ENCODE results near the gene CAPN5. TPM values are rescaled to one million over a fixed set of nuclear protein-coding genes. Genes with fewer than 3 reads are reported as not detected.

CAPN5 gene
- total RNA-seq, 1 experiment from 2014 or later, result 22.3 TPM

DNA sequence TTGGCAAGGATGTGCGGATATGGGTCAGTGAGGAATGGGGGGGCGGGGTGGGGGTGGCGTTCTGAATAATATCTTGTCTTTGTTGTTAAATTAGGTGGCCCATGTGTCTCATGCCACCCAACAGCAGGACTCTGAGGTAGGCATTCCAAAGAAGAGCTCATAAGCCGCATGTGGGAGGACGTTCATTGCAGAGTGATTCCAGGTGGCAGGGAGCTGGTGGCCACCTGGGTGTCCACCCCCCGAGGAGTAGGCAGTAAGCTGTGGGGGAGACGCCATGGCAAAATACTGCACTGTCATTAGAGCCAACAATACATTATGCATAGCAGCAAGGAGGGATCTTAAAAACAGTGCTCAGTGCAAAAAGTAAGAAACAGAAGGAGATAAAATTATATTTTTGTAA is 14.3 kb upstream of the CAPN5 start:
- CTCF ChIA-PET, result interaction anchor here (0.8 kb wide), 1 partner anchor 39 kb away, joined by 4 read pairs; no protein-coding TSS in a partner anchor
- no TSS peak for BruUV-seq (replicated peaks)
- no peak for DNase-seq
- intact Hi-C loops (cut with micrococcal nuclease; ENCODE audit: unreplicated experiment), result no loop called here
- no peaks in the 10 kb centered on the region for H3K36me3 Mint-ChIP-seq (ENCODE audit: insufficient read depth, unreplicated experiment)
- no peak overlapping the region for H3K27ac Mint-ChIP-seq (ENCODE audit: unreplicated experiment)
- TF ChIP-seq, protein P1, sequence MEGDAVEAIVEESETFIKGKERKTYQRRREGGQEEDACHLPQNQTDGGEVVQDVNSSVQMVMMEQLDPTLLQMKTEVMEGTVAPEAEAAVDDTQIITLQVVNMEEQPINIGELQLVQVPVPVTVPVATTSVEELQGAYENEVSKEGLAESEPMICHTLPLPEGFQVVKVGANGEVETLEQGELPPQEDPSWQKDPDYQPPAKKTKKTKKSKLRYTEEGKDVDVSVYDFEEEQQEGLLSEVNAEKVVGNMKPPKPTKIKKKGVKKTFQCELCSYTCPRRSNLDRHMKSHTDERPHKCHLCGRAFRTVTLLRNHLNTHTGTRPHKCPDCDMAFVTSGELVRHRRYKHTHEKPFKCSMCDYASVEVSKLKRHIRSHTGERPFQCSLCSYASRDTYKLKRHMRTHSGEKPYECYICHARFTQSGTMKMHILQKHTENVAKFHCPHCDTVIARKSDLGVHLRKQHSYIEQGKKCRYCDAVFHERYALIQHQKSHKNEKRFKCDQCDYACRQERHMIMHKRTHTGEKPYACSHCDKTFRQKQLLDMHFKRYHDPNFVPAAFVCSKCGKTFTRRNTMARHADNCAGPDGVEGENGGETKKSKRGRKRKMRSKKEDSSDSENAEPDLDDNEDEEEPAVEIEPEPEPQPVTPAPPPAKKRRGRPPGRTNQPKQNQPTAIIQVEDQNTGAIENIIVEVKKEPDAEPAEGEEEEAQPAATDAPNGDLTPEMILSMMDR (IDR thresholded peaks at IDR 0.05; ENCODE audit: unreplicated experiment), result no peak
- no peaks in the 10 kb centered on the region for H3K27me3 Mint-ChIP-seq (ENCODE audit: unreplicated experiment)
- H3K9me3 Mint-ChIP-seq (ENCODE audit: low read depth, unreplicated experiment), result no peaks in the 10 kb centered on the region
- H3K4me1 Mint-ChIP-seq (ENCODE audit: low read depth, unreplicated experiment), result no peaks in the 10 kb centered on the region
- H3K4me3 Mint-ChIP-seq (ENCODE audit: low read depth, unreplicated experiment), result no peak overlapping the region

DNA sequence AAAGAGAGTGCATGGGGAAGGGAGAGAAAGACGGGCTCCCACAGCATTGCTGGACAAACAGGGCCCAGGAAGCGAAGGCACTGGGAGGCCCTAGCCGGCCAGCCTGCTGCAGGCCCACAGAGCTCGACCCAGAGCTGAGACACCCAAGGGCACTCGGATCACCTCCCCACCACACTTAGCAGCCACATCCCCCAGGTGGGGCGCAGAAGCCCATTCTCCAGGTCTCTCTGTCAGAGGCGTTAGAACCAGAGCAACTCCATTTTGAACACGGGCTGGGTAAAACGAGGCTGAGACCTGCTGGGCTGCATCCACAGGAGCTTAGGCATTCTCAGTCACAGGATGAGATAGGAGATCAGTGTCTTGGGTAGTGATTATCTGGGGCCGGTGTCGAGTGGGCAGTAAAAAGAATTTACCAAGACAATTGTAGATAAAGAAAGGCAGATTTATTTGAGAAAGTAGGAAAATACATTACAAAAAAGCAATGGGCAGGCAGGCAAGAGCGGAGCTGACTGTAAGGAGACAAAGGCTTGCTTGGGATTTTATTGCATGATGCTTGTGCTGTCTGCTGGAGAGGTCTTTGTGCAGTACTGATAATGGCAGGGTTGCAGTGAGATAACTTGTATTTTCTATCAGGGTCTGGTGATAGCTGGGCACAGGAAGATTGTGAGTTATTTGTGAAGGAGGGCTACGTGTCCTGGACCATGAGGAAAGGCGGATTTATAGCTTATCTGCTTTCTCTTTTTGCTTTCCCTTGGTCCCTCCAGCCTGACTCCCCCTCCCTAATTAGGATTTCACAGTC is 13.4 kb upstream of the CAPN5 start:
- intact Hi-C loops (cut with micrococcal nuclease; ENCODE audit: unreplicated experiment), result no loop called here
- H3K36me3 Mint-ChIP-seq (ENCODE audit: insufficient read depth, unreplicated experiment), result no peaks in the 10 kb centered on the region
- TF ChIP-seq, protein P1 (IDR thresholded peaks at IDR 0.05; ENCODE audit: unreplicated experiment), result no peak
- H3K9me3 Mint-ChIP-seq (ENCODE audit: low read depth, unreplicated experiment), result no peaks in the 10 kb centered on the region
- CTCF ChIA-PET, result interaction anchor here (0.8 kb wide), 1 partner anchor 38 kb away, joined by 4 read pairs; no protein-coding TSS in a partner anchor
- no TSS peak for BruUV-seq (replicated peaks)
- no peak overlapping the region for H3K27ac Mint-ChIP-seq (ENCODE audit: unreplicated experiment)
- H3K4me1 Mint-ChIP-seq (ENCODE audit: low read depth, unreplicated experiment), result no peaks in the 10 kb centered on the region
- no peak overlapping the region for H3K4me3 Mint-ChIP-seq (ENCODE audit: low read depth, unreplicated experiment)
- no peak for DNase-seq
- H3K27me3 Mint-ChIP-seq (ENCODE audit: unreplicated experiment), result no peaks in the 10 kb centered on the region

DNA sequence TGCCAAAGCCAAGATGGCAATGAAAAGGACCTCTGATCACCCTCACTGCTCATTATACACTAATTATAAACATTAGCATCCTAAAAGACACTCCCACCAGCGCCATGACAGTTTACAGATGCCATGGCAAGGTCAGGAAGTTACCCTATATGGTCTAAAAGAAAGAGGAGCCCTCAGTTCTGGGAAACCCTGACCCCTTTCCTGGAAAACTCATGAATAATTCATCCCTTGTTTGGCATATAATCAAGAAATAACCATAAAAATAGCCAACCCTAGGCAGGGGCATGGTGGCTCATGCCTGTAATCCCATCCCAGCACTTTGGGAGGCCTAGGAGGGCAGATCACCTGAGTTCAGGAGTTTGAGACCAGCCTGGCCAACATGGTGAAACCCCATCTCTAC is 12.7 kb upstream of the CAPN5 start:
- TF ChIP-seq, protein P1 (IDR thresholded peaks at IDR 0.05; ENCODE audit: unreplicated experiment), result no peak
- H3K36me3 Mint-ChIP-seq (ENCODE audit: insufficient read depth, unreplicated experiment), result no peaks in the 10 kb centered on the region
- H3K27ac Mint-ChIP-seq (ENCODE audit: unreplicated experiment), result no peak overlapping the region
- no peak for DNase-seq
- no peaks in the 10 kb centered on the region for H3K27me3 Mint-ChIP-seq (ENCODE audit: unreplicated experiment)
- CTCF ChIA-PET, result no interaction called here
- H3K9me3 Mint-ChIP-seq (ENCODE audit: low read depth, unreplicated experiment), result no peaks in the 10 kb centered on the region
- no peak overlapping the region for H3K4me3 Mint-ChIP-seq (ENCODE audit: low read depth, unreplicated experiment)
- no peaks in the 10 kb centered on the region for H3K4me1 Mint-ChIP-seq (ENCODE audit: low read depth, unreplicated experiment)
- intact Hi-C loops (cut with micrococcal nuclease; ENCODE audit: unreplicated experiment), result no loop called here
- no TSS peak for BruUV-seq (replicated peaks)

DNA sequence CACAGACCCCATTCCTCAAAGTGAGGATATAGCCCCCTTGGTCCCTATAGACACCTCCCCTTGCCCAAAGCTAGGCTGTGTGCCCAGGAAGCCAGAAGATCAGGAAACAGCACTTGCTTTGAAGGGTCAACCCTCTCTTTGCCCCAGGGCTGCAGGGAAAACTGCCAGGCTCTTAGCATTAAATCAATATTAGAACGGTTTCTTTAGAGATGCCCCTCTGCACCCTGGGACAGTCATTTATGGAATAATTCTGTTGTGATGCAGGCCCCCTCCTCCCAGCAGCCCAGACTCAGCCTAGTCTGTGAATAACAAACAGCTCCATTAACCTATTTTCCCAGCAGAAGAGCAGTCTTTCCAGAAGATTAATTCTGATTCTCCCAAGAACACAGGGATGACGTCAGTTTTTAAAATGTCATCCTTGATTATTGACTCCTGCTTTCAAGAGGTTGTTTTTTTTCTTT is 11.6 kb upstream of the CAPN5 start:
- no peak overlapping the region for H3K4me3 Mint-ChIP-seq (ENCODE audit: low read depth, unreplicated experiment)
- no peaks in the 10 kb centered on the region for H3K4me1 Mint-ChIP-seq (ENCODE audit: low read depth, unreplicated experiment)
- intact Hi-C loops (cut with micrococcal nuclease; ENCODE audit: unreplicated experiment), result no loop called here
- H3K27ac Mint-ChIP-seq (ENCODE audit: unreplicated experiment), result no peak overlapping the region
- H3K36me3 Mint-ChIP-seq (ENCODE audit: insufficient read depth, unreplicated experiment), result no peaks in the 10 kb centered on the region
- DNase-seq, result no peak
- TF ChIP-seq, protein P1 (IDR thresholded peaks at IDR 0.05; ENCODE audit: unreplicated experiment), result no peak
- H3K27me3 Mint-ChIP-seq (ENCODE audit: unreplicated experiment), result no peaks in the 10 kb centered on the region
- no peaks in the 10 kb centered on the region for H3K9me3 Mint-ChIP-seq (ENCODE audit: low read depth, unreplicated experiment)
- CTCF ChIA-PET, result no interaction called here
- BruUV-seq (replicated peaks), result no TSS peak

Data from Calu3 (cell line).